GM12801 (cell line): ENCODE data around the gene NUCKS1.

ENCODE experiments used
- CTCF ChIP-seq: IDR thresholded peaks from one replicate; pipeline ENCODE4 v1.5.1; 2011; ENCODE audit warnings: control low read depth; ENCODE audit not compliant: insufficient read length; ENCODE audit errors: extremely low read depth

The NUCKS1 gene

DNA sequence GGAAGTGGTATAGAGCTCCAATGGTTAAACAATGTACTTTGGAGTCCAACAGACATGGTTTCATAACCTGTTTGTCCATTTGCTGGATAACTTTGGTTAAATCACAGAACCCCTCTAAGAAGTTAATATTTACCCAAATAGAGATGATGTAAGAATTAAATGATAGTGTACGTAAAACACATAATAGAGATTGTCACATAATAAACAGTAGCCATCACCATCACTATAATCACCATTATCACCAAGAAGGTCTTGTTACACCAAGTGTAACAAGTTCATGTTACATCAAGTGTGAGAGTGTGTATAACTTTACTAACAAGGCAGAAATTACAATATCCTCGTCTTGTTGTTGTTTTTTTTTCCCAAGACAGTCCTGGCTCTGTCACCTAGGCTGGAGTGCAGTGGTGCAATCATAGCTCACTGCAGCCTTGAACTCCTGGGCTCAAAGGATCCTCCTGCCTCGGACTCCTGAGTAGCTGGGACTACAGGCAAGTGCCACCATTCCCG, 23.3 kb downstream of the NUCKS1 start:
- no peak for TF ChIP-seq CTCF

DNA sequence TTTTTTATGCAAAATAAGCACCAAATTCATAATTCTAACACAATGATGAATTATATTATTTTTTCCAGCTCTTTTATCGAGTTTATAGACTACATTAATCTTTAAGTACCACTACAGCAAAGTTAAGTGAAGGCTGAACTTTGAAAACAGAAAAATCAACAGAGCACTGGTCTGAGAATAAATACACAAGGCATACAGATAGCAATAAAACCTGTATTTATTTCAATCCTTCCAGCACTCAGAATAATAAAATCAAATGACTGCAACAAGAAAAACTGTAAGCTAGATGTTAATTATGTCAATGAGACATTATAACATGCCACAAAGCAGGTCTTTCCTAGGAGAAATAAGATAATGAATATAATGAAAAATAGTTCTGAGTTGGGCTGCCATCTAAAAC, 24.5 kb downstream of the NUCKS1 start:
- no peak for TF ChIP-seq CTCF

DNA sequence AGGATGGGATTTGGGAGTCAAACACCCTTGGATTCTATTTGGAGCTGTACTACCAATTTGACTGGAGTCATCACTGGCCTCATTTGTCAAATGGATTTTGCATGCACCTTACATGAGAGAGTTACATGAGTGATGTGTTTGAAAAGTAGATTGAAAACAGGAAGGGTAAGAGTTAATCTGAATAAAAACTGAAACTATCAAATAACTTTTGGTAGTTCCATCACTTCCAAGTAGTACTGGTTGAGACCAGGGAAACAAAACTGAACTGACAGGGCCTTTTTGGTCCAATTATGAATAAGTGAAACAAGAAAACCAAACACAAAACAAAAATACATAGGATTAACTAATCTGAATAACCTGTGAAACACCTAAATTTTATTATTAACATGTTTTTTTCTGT, 30.2 kb downstream of the NUCKS1 start:
- no peak for TF ChIP-seq CTCF

GRCh38 chr1:205719015-205719414, 31.0 kb downstream of the NUCKS1 start:
- TF ChIP-seq CTCF = no peak

- no peak for TF ChIP-seq CTCF
Measured at GRCh38 chr1:205716371-205717132, 33.4 kb downstream of the NUCKS1 start.

DNA sequence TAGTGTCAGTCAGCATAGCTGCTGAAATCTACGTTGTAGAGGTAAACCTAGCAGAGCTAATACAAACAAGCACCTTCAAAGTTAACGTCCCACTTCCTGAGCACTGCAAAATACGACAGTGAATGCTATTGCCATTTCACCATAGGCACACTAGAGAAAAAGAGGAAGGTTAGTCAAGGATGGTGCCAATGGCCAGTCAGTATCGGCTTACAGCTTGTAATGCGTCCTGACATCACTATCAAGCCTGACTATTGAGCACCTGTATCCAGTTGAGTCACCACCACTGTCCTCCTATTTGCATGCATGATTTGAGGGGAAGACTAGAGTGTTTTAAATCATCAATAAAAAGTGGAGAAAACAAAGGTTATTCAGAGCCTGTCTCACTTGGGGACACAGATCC, 34.4 kb downstream of the NUCKS1 start:
- TF ChIP-seq CTCF = no peak

DNA sequence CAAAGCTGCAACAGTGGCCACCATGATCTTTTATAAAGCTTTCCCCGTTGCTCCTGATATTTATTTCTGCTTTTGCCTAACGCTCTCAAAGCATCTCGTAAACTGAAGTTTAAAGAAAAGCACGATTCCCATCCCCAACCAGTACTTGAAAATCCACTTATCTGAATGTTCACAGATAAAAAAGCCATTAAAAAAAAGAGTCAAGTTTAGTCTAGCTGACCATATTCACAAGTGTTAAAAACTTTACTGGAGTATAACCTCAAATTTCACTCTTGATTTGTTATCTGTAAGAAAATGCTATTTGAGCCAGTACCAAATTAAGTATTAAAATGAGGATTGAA, 35.1 kb downstream of the NUCKS1 start:
- no peak for TF ChIP-seq CTCF
